SK-N-SH (cell line): ENCODE data around the gene ATP8A2. TPM values are rescaled to one million over a fixed set of nuclear protein-coding genes. Genes with fewer than 3 reads are reported as not detected.

Source experiments
- CTCF ChIA-PET: fragments of 300-600, 350-600 bp; formaldehyde crosslinking; extraction: SDS; loops from one replicate; lab custom pipeline; 2021; lab: Yijun Ruan, JAX
- POLR2A ChIA-PET: fragments of 350-600 bp; sonication (Branson Sonifier 250); formaldehyde crosslinking; extraction: SDS; loops from one replicate; lab custom pipeline; 2020; ENCODE audit warnings: antibody characterized with exemption, inconsistent platforms; lab: Yijun Ruan, JAX
- DNase-seq: peaks from one replicate; pipeline ENCODE4 v3.0.0; 2012
- H2AFZ ChIP-seq: fragments of 200-600 bp; sonication (generic); 2 replicates; pipeline ENCODE4 v1.8.1; 2016; ENCODE audit warnings: antibody characterized with exemption, mild to moderate bottlenecking, low read depth
- H3F3A ChIP-seq: fragments of 200-600 bp; sonication (generic); replicated peaks from 2 replicates; pipeline ENCODE3; 2016; ENCODE audit warnings: antibody characterized with exemption, mild to moderate bottlenecking; ENCODE audit not compliant: insufficient read depth
- H3K27ac ChIP-seq, 2 experiments: fragments of 200-500 bp in 1 of 2; fragments of 200-600 bp in 1 of 2; sonication (Bioruptor generic) in 1 of 2; sonication (generic), shearing (Covaris generic) in 1 of 2; 2 replicates each; pipeline versions ENCODE4 v1.5.1 to v1.6.1; 2014 to 2016; ENCODE audit warnings: low read depth in 2 of 2, inconsistent platforms in 1 of 2, low read length in 1 of 2, mild to moderate bottlenecking in 1 of 2, mixed read lengths in 1 of 2
- H3K27me3 ChIP-seq: fragments of 200-600 bp; sonication (generic), shearing (Covaris generic); 2 replicates; pipeline ENCODE4 v1.6.1; 2016; ENCODE audit warnings: mixed run types; ENCODE audit not compliant: insufficient read depth
- H3K36me3 ChIP-seq, 2 experiments: fragments of 200-500 bp in 1 of 2; fragments of 200-600 bp in 1 of 2; sonication (Bioruptor generic) in 1 of 2; sonication (generic) in 1 of 2; replicated peaks in 1 of 2; 2 replicates each; pipeline versions ENCODE3 to v1.5.1; 2014 to 2016; ENCODE audit warnings: low read length in 1 of 2, mild to moderate bottlenecking in 1 of 2; ENCODE audit not compliant: insufficient read depth in 2 of 2, control insufficient read depth in 1 of 2
- H3K4me1 ChIP-seq, 2 experiments: fragments of 200-500 bp in 1 of 2; fragments of 200-600 bp in 1 of 2; sonication (Bioruptor generic) in 1 of 2; sonication (generic), shearing (Covaris generic) in 1 of 2; 2 replicates each; pipeline versions ENCODE4 v1.5.1 to v1.6.1; 2014 to 2016; ENCODE audit warnings: low read depth in 1 of 2, low read length in 1 of 2, mixed run types in 1 of 2; ENCODE audit not compliant: insufficient read depth in 2 of 2, control insufficient read depth in 1 of 2
- H3K4me2 ChIP-seq: fragments of 200-600 bp; sonication (generic), shearing (Covaris generic); 2 replicates; pipeline ENCODE4 v1.6.1; 2017; ENCODE audit warnings: mixed run types
- H3K4me3 ChIP-seq, 2 experiments: fragments of 200-500 bp in 1 of 2; fragments of 200-600 bp in 1 of 2; sonication (Bioruptor generic) in 1 of 2; sonication (generic), shearing (Covaris generic) in 1 of 2; 2 replicates each; pipeline versions ENCODE4 v1.5.1 to v1.8.1; 2014 to 2016; ENCODE audit warnings: low read depth in 2 of 2, inconsistent platforms in 1 of 2, low read length in 1 of 2, mild to moderate bottlenecking in 1 of 2, mixed read lengths in 1 of 2, moderate library complexity in 1 of 2
- H3K79me2 ChIP-seq: fragments of 200-600 bp; sonication (generic); 2 replicates; pipeline ENCODE4 v1.8.1; 2017; ENCODE audit warnings: mild to moderate bottlenecking; ENCODE audit not compliant: insufficient read depth
- H3K9ac ChIP-seq: fragments of 200-600 bp; sonication (generic); 2 replicates; pipeline ENCODE4 v1.6.1; 2017; ENCODE audit warnings: mixed run types
- H3K9me2 ChIP-seq: fragments of 200-600 bp; sonication (generic); 2 replicates; pipeline ENCODE4 v1.6.1; 2017; ENCODE audit warnings: mixed run types
- H3K9me3 ChIP-seq: fragments of 200-600 bp; sonication (generic); 2 replicates; pipeline ENCODE4 v1.6.1; 2017; ENCODE audit warnings: mixed run types, mild to moderate bottlenecking, moderate library complexity
- H4K20me1 ChIP-seq: fragments of 200-600 bp; sonication (generic); 2 replicates; pipeline ENCODE4 v1.6.1; 2017; ENCODE audit warnings: mild to moderate bottlenecking, mixed run types; ENCODE audit not compliant: insufficient read depth
- EP300 ChIP-seq, 2 experiments: IDR thresholded peaks; 2 replicates each; pipeline versions ENCODE4 v1.4.0 to v1.6.1; 2012; ENCODE audit warnings: borderline replicate concordance in 1 of 2, low read depth in 1 of 2, low read length in 1 of 2
- FOXJ3 ChIP-seq: sonication (generic); formaldehyde crosslinking; IDR thresholded peaks from 2 replicates; pipeline ENCODE4 v1.5.1; 2020; ENCODE audit warnings: mild to moderate bottlenecking, missing genetic modification reagents
- JUND ChIP-seq: IDR thresholded peaks from 2 replicates; pipeline ENCODE4 v1.4.0; 2012
- NFIC ChIP-seq: IDR thresholded peaks from 2 replicates; pipeline ENCODE4 v1.4.0; 2012; ENCODE audit warnings: borderline replicate concordance
- POLR2AphosphoS5 ChIP-seq: IDR thresholded peaks from 2 replicates; pipeline ENCODE4 v1.6.1; 2012; ENCODE audit warnings: low read depth, low read length
- RAD21 ChIP-seq: IDR thresholded peaks from 2 replicates; pipeline ENCODE4 v1.6.1; 2012; ENCODE audit warnings: mild to moderate bottlenecking, low read length
- RCOR1 ChIP-seq: fragments of 150-350 bp; IDR thresholded peaks from 2 replicates; pipeline ENCODE4 v1.6.1; 2017; ENCODE audit warnings: antibody characterized with exemption, low read length
- RXRA ChIP-seq: IDR thresholded peaks from 2 replicates; pipeline ENCODE4 v1.4.0; 2012; ENCODE audit warnings: low read depth, mild to moderate bottlenecking, borderline replicate concordance
- SMC3 ChIP-seq: IDR thresholded peaks from 2 replicates; pipeline ENCODE4 v1.6.1; 2012; ENCODE audit warnings: low read depth, low read length, improper control_type of control experiment
- TAF1 ChIP-seq: IDR thresholded peaks from 2 replicates; pipeline ENCODE4 v1.6.1; 2012; ENCODE audit warnings: low read depth, mild to moderate bottlenecking, low read length, moderate library complexity, borderline replicate concordance
- TCF12 ChIP-seq: IDR thresholded peaks from 2 replicates; pipeline ENCODE4 v1.4.0; 2012
- TEAD4 ChIP-seq: IDR thresholded peaks from 2 replicates; pipeline ENCODE4 v1.4.0; 2012; ENCODE audit warnings: mild to moderate bottlenecking, borderline replicate concordance; ENCODE audit not compliant: insufficient read depth
- WGBS: methylation state at CpG from one replicate; pipeline ENCODE4 v1.1.6; 2017; ENCODE audit warnings: low lambda C conversion rate; 5-methylcytosine and 5-hydroxymethylcytosine counted together
- polyA plus RNA-seq, 3 experiments: library from polyadenylated mRNA; depleted of rRNA; stranded (reverse); fragments of >200 nt; gene quantifications; 2 replicates each; pipeline ENCODE4 v1.2.3, GENCODE V29; 2012
- TF ChIP-seq, protein P1 (sequence below): fragments of 200-600 bp; sonication (generic); IDR thresholded peaks from 2 replicates; pipeline ENCODE4 v1.6.1; 2017; ENCODE audit warnings: antibody characterized with exemption, mild to moderate bottlenecking, moderate library complexity

Gene ATP8A2
- polyA plus RNA-seq, 1 of the 3 experiments (the other 2 are of a cell fraction) = 0.02 TPM

DNA sequence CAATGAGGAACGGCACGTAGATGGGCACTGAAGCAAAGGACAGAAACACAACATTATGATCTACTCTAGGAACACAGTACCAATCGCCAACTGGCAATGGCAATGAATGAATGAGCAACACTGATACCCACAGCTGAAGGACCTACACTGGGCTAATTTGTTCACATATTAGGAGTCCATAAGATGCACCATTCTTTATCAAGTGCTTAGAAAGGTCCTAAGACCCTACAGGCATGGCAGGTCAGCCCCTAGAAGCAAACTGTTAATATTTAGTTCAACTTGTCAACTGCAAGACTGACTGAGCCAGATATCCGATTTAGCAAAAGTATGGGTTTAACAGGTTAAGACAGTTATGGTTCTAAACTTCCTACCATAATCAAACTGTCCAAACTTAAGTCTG is 675.3 kb downstream of the ATP8A2 start:
- Histone ChIP-seq H3F3A (no peaks in the 10 kb centered on the region), H3K4me3 (no peak overlapping the region), H3K9ac (no peak overlapping the region), H3K9me3 (no peaks in the 10 kb centered on the region), H3K4me2 (no peak overlapping the region), H3K4me1 (no peaks in the 10 kb centered on the region; a peak in 1 of 4 replicates), H2AFZ (no peak overlapping the region), H3K9me2 (no peaks in the 10 kb centered on the region), H4K20me1 (no peaks in the 10 kb centered on the region), H3K36me3 (no peaks in the 10 kb centered on the region), H3K27me3 (peaks cover 38% of the 10 kb centered on the region), H3K27ac (no peak overlapping the region), H3K79me2 (no peaks in the 10 kb centered on the region)
- no peak for TF ChIP-seq SMC3
- no peak for TF ChIP-seq JUND
- no peak for TF ChIP-seq RXRA
- TF ChIP-seq POLR2AphosphoS5 = no peak
- TF ChIP-seq FOXJ3 (CRISPR knock-in tag) = no peak
- no peak for DNase-seq
- WGBS = 42% methylated on average over 4 of the region's 4 CpGs
- ChIA-PET POLR2A (no interaction called here), CTCF (interaction anchor here (1.8 kb wide), 1 partner anchor 10 kb away, joined by 6 read pairs; no protein-coding TSS in a partner anchor)

DNA sequence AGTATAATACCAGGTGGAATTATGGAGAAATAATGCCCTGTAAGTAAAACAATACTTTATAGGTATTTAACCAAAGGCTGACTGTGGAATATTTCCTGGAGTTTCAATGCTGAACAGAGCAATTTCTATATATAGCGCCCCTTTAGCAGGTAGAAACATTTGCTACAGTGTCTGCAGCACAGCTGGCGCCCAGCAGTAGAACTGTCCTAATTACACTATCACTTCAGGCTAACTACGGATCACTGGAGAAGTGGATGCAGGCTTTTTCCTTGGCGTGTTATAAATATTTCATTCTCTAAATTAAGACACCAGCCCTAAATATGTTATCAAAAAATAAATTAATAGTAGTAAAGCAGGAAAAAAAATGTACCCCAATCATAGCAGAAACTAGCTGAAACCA is 677.0 kb downstream of the ATP8A2 start:
- peak; percentile 4; the same call in 1 of the 2 replicates for TF ChIP-seq RAD21
- TF ChIP-seq, protein P1, sequence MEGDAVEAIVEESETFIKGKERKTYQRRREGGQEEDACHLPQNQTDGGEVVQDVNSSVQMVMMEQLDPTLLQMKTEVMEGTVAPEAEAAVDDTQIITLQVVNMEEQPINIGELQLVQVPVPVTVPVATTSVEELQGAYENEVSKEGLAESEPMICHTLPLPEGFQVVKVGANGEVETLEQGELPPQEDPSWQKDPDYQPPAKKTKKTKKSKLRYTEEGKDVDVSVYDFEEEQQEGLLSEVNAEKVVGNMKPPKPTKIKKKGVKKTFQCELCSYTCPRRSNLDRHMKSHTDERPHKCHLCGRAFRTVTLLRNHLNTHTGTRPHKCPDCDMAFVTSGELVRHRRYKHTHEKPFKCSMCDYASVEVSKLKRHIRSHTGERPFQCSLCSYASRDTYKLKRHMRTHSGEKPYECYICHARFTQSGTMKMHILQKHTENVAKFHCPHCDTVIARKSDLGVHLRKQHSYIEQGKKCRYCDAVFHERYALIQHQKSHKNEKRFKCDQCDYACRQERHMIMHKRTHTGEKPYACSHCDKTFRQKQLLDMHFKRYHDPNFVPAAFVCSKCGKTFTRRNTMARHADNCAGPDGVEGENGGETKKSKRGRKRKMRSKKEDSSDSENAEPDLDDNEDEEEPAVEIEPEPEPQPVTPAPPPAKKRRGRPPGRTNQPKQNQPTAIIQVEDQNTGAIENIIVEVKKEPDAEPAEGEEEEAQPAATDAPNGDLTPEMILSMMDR = no peak
- Histone ChIP-seq H3K9me2 (no peaks in the 10 kb centered on the region), H3F3A (no peaks in the 10 kb centered on the region), H3K9me3 (no peaks in the 10 kb centered on the region), H3K27me3 (peaks cover 45% of the 10 kb centered on the region), H3K27ac (no peak overlapping the region), H4K20me1 (no peaks in the 10 kb centered on the region), H3K4me3 (no peak overlapping the region), H3K4me1 (no peaks in the 10 kb centered on the region; a peak in 1 of 4 replicates), H3K4me2 (no peak overlapping the region), H3K9ac (no peak overlapping the region), H2AFZ (no peak overlapping the region), H3K79me2 (no peaks in the 10 kb centered on the region), H3K36me3 (no peaks in the 10 kb centered on the region)
- ChIA-PET POLR2A (no interaction called here), CTCF (interaction anchor here (0.8 to 1.8 kb wide), 4 partner anchors 11 to 41 kb away, joined by 3 to 6 read pairs (median 4); no protein-coding TSS in a partner anchor)
- DNase-seq = peak; percentile 45
- WGBS = 10% methylated on average over 4 of the region's 4 CpGs

GRCh38 chr13:26050568-26051230 is 678.9 kb downstream of the ATP8A2 start:
- POLR2A ChIA-PET = no interaction called here
- Histone ChIP-seq H3K36me3 (no peaks in the 10 kb centered on the region), H3K4me3 (no peak overlapping the region), H3K79me2 (no peaks in the 10 kb centered on the region), H3F3A (no peaks in the 10 kb centered on the region), H2AFZ (no peak overlapping the region), H3K9me3 (no peaks in the 10 kb centered on the region), H3K27ac (no peak overlapping the region), H3K27me3 (peaks cover 45% of the 10 kb centered on the region), H3K9ac (no peak overlapping the region), H3K9me2 (no peaks in the 10 kb centered on the region), H3K4me1 (no peaks in the 10 kb centered on the region; a peak in 1 of 4 replicates), H4K20me1 (no peaks in the 10 kb centered on the region), H3K4me2 (no peak overlapping the region)
- peak; percentile 66 for DNase-seq
- CTCF ChIA-PET = interaction anchor here (1.2 to 1.8 kb wide), 5 partner anchors 11 to 477 kb away, joined by 3 to 4 read pairs (median 3); no protein-coding TSS in a partner anchor
- WGBS = 5% methylated on average over 8 of the region's 82 CpGs
- TF ChIP-seq EP300 (IDR thresholded peaks at IDR 0.05; ENCODE audit: borderline replicate concordance in 1 of 2, low read depth in 1 of 2, low read length in 1 of 2) (no peak), TEAD4 (no peak), JUND (no peak), TAF1 (no peak), RCOR1 (no peak), TCF12 (no peak), RXRA (no peak), RAD21 (no peak), NFIC (no peak)
